Measurements from ENCODE around the gene TAC3.

Gene TAC3

DNA sequence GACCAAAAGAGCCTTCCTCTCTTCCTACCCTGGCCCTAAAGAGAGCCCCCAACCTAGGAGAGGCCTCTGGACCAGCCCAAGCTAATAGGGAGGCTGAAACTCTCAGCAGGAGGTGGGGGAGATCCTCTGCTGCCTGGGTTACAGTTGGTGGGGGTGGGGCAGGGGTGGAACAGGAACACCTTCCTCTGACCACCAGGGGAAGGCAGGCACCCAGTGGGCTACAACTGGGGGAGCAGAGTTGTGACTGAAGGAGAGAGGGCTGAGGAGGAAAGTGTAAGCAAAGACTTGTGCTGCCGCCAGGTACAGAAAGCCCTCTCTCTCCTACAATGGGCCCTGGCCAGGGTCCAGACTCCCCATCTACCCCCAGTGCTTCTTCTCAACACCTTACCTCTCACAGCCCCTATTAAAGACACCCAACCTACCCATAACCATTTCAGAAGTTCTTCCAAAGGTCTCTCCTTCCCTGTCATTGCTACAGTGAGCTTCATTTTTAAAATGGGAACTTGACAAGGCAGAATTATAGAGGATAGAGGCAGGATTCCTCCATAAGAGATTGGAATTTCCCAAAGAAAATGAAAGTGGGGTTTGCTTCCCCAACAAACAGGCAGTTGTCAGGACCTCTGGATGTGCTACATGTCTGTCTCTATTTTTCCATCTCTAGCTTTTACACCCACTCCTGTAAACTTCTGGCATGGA is 32.2 kb upstream of the TAC3 start:
- no peak overlapping the region for H3K27ac ChIP-seq (ENCODE audit: low read length)
- H3K27me3 ChIP-seq (ENCODE audit: control insufficient read depth in 1 of 2, insufficient read depth in 2 of 2, low read length in 2 of 2) = no peaks in the 10 kb centered on the region
- no peaks in the 10 kb centered on the region for H3K36me3 ChIP-seq (ENCODE audit: control insufficient read depth in 2 of 2, insufficient read depth in 2 of 2, low read length in 2 of 2)
- no peak overlapping the region for H3K9ac ChIP-seq (ENCODE audit: low read length in 2 of 2)
- no peak overlapping the region for H3K4me3 ChIP-seq (ENCODE audit: low read length in 2 of 2)
- peaks cover 9% of the 10 kb centered on the region for H3K4me1 ChIP-seq (ENCODE audit: control insufficient read depth, insufficient read depth, low read length)
- no peaks in the 10 kb centered on the region for H3K9me3 ChIP-seq (ENCODE audit: control insufficient read depth in 2 of 2, low read length in 2 of 2)

DNA sequence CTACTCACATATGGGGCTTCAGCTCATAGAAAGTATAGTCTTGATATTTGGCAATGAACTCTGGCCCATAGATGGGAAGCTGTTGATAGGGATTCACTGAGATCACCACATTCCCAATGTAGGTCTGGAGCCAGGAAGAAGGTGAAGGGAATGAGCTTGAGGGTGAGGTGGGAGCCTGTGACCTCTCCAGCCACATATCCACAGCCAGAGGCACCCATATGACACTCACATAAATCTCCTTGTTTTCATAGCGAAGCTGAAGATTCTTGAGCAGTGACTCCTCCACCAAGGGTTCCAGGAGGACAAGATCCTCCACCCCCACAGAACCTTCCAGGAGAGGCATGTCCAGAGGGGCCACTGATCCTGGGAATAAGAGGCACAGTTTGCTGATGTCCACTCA is 31.7 kb upstream of the TAC3 start:
- H3K27ac ChIP-seq (ENCODE audit: low read length) = no peak overlapping the region

DNA sequence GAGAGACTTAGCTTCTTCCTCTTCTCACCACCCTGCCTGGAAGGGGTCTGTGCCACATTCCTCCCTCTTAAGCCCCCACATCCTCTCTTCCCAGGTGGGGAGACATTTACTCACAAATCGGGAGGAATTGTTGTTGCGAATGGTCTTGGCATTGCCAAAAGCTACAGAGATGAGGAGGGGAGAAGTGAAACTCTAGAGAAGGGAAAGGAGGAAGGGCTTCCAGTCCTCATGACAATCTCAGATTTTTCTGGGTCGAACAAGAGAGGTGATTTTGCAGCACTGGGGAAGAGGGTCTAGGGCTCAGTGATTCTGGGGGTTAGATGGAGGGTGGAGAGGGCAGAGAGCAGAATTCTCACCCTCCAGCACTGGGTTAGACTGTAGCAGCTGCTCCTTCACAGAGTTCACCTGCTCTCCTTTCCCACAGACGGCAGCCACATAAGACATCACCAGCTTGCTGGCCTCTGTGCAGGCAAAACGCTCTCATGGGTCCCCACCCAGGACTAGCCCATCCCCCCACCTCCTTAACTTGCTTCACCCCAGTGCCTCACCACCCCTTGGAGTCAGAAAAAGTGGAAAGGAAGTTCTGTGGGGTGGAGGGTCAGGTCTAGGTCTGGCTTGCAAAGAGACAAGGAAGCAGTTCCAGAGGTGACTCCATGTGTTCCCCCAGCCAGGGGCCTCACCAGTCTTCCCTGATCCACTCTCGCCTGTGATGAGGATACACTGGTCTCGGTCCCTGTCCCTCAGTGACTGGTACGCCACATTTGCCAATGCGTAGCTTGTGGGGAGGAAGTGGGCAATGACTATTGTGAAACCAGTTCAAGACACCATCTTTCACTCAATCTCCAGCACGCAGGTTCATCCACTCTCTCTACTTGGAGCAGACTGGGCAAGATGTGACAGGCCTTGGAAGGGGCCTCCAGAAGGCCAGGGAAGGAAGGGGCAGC is 30.9 kb upstream of the TAC3 start:
- H3K4me1 ChIP-seq (ENCODE audit: control insufficient read depth, insufficient read depth, low read length) = peaks cover 9% of the 10 kb centered on the region
- no peak overlapping the region for H3K9ac ChIP-seq (ENCODE audit: low read length in 2 of 2)
- H3K27me3 ChIP-seq (ENCODE audit: control insufficient read depth in 1 of 2, insufficient read depth in 2 of 2, low read length in 2 of 2) = no peaks in the 10 kb centered on the region
- H3K36me3 ChIP-seq (ENCODE audit: control insufficient read depth in 2 of 2, insufficient read depth in 2 of 2, low read length in 2 of 2) = no peaks in the 10 kb centered on the region
- H3K4me3 ChIP-seq (ENCODE audit: low read length in 2 of 2) = no peak overlapping the region
- no peak overlapping the region for H3K27ac ChIP-seq (ENCODE audit: low read length)
- no peaks in the 10 kb centered on the region for H3K9me3 ChIP-seq (ENCODE audit: control insufficient read depth in 2 of 2, low read length in 2 of 2)

More for the DNA sequence above, 31.7 kb upstream of the TAC3 start:
- Histone ChIP-seq H3K9me3 (ENCODE audit: control insufficient read depth in 2 of 2, low read length in 2 of 2) (no peaks in the 10 kb centered on the region), H3K4me3 (ENCODE audit: low read length in 2 of 2) (no peak overlapping the region), H3K36me3 (ENCODE audit: control insufficient read depth in 2 of 2, insufficient read depth in 2 of 2, low read length in 2 of 2) (no peaks in the 10 kb centered on the region), H3K9ac (ENCODE audit: low read length in 2 of 2) (no peak overlapping the region), H3K4me1 (ENCODE audit: control insufficient read depth, insufficient read depth, low read length) (peaks cover 9% of the 10 kb centered on the region), H3K27me3 (ENCODE audit: control insufficient read depth in 1 of 2, insufficient read depth in 2 of 2, low read length in 2 of 2) (no peaks in the 10 kb centered on the region)

DNA sequence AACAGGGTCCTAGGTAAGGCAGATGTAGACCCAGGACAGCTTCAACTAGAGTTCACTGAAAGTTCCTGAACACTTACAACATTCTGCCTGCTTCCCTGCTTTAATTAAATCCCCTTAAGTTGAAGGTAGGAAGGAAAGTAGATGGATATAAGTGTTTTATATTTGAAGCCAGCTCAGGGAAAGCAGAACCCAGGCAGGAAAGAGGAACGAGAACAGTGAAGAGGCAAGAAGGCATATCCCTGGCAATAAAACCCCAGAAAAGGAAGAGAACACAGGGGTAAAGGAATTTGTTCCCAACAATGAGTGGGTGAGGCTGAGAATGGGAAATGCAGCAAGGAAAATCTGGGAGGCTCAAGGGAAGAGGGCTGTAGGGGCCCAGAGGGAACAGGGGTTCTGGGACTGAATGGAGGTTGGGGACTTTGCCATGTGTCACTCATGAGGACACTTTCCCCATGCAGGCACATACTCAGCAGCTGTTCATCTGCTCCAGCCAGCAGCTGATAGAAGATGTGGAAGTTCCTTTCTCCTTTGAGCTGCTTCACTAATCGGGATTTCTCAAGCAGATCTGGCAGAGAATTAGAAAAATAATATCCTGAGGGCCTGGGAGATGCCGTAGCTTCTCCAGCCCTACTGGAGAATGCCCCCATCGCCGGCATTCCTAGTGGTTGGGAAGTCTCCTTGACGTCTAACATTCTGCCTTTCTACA is 29.9 kb upstream of the TAC3 start:
- H3K9me3 ChIP-seq (ENCODE audit: control insufficient read depth in 2 of 2, low read length in 2 of 2) = no peaks in the 10 kb centered on the region
- H3K36me3 ChIP-seq (ENCODE audit: control insufficient read depth in 2 of 2, insufficient read depth in 2 of 2, low read length in 2 of 2) = no peaks in the 10 kb centered on the region
- H3K4me1 ChIP-seq (ENCODE audit: control insufficient read depth, insufficient read depth, low read length) = peaks cover 5% of the 10 kb centered on the region
- no peak overlapping the region for H3K27ac ChIP-seq (ENCODE audit: low read length)
- H3K4me3 ChIP-seq (ENCODE audit: low read length in 2 of 2) = no peak overlapping the region
- no peaks in the 10 kb centered on the region for H3K27me3 ChIP-seq (ENCODE audit: control insufficient read depth in 1 of 2, insufficient read depth in 2 of 2, low read length in 2 of 2)
- H3K9ac ChIP-seq (ENCODE audit: low read length in 2 of 2) = no peak overlapping the region

DNA sequence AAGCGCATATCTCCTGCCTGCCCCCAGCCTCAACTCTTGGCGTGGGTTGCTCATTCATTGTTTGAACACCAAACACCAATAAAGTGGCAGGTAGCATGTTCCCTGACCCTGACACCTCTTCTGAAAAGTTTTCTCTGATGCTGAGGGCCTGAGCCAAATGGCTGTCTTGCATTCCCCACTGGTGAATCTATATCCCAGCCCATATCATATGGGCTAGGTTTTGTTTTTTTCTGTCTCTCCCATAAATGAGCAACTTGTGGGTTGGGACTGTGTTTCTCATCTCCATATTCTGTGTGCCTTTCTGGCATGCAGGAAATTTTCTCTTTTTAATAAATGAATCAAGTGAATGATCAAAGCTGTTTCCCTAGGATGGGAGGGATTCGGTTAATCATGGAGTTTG is 28.6 kb upstream of the TAC3 start:
- Histone ChIP-seq H3K27me3 (ENCODE audit: control insufficient read depth in 1 of 2, insufficient read depth in 2 of 2, low read length in 2 of 2) (no peaks in the 10 kb centered on the region), H3K27ac (ENCODE audit: low read length) (no peak overlapping the region), H3K4me1 (ENCODE audit: control insufficient read depth, insufficient read depth, low read length) (peaks cover under 1% of the 10 kb centered on the region), H3K9ac (ENCODE audit: low read length in 2 of 2) (no peak overlapping the region), H3K9me3 (ENCODE audit: control insufficient read depth in 2 of 2, low read length in 2 of 2) (no peaks in the 10 kb centered on the region), H3K4me3 (ENCODE audit: low read length in 2 of 2) (no peak overlapping the region), H3K36me3 (ENCODE audit: control insufficient read depth in 2 of 2, insufficient read depth in 2 of 2, low read length in 2 of 2) (no peaks in the 10 kb centered on the region)

DNA sequence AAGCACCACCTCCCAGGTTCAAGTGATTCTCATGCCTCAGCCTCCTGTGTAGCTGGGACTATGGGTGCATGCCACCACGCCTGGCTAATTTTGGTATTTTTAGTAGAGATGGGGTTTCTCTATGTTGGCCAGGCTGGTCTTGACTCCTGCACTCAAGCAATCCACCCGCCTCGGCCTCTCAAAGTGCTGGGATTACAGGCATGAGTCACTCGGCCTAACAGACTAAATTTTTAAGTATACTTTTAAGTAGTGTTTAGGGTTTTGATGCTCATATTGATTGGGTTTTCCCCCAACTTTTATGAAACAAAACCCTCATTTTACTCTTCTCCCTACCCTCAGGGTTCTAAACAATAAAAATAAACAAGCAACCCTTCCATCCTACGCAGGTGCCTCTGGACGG is 28.1 kb upstream of the TAC3 start:
- H3K4me1 ChIP-seq (ENCODE audit: control insufficient read depth, insufficient read depth, low read length) = no peaks in the 10 kb centered on the region
- no peaks in the 10 kb centered on the region for H3K9me3 ChIP-seq (ENCODE audit: control insufficient read depth in 2 of 2, low read length in 2 of 2)
- H3K4me3 ChIP-seq (ENCODE audit: low read length in 2 of 2) = no peak overlapping the region
- H3K9ac ChIP-seq (ENCODE audit: low read length in 2 of 2) = no peak overlapping the region
- no peak overlapping the region for H3K27ac ChIP-seq (ENCODE audit: low read length)
- no peaks in the 10 kb centered on the region for H3K27me3 ChIP-seq (ENCODE audit: control insufficient read depth in 1 of 2, insufficient read depth in 2 of 2, low read length in 2 of 2)
- no peaks in the 10 kb centered on the region for H3K36me3 ChIP-seq (ENCODE audit: control insufficient read depth in 2 of 2, insufficient read depth in 2 of 2, low read length in 2 of 2)

DNA sequence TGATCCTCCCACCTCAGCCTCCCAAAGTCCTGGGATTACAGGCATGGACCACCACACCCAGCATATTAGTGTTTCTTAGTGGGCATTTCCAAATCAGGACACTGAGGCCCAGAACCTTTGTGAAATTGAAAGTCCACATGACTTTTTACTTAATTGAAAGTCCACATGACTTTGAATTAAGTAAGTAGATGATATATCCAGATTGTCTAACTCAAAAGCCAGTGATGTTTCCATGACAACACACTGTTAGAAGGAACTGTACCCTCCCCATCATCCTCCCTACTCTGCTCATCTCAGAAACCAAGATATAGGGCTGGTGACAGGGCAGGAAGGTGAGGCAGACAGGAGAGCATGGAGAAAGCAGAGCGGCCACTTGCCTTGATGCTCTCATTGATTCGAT is 26.4 kb upstream of the TAC3 start:
- H3K9me3 ChIP-seq (ENCODE audit: control insufficient read depth in 2 of 2, low read length in 2 of 2) = no peaks in the 10 kb centered on the region
- H3K36me3 ChIP-seq (ENCODE audit: control insufficient read depth in 2 of 2, insufficient read depth in 2 of 2, low read length in 2 of 2) = no peaks in the 10 kb centered on the region
- no peak overlapping the region for H3K27ac ChIP-seq (ENCODE audit: low read length)
- no peak overlapping the region for H3K4me3 ChIP-seq (ENCODE audit: low read length in 2 of 2)
- H3K4me1 ChIP-seq (ENCODE audit: control insufficient read depth, insufficient read depth, low read length) = no peaks in the 10 kb centered on the region
- H3K27me3 ChIP-seq (ENCODE audit: control insufficient read depth in 1 of 2, insufficient read depth in 2 of 2, low read length in 2 of 2) = no peaks in the 10 kb centered on the region
- no peak overlapping the region for H3K9ac ChIP-seq (ENCODE audit: low read length in 2 of 2)

DNA sequence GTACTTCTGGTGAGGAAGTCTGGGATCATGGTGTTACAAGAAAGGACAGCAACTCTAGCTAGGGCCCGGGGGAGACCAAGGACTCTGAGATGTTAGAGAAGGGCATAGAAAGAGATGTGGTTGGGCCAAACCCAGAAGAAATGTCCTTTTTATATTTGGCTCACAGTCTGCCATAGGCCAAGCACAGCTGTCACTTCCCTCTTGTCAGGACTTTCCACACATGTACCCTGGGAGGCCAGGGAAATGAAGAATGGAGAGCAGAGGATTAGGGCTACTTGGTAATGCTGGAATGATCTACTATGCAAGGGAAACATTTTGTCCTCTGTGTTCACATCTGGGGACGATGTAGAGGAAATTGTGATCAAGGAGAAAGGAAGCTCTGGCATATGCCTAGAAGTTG is 24.4 kb upstream of the TAC3 start:
- Histone ChIP-seq H3K9ac (ENCODE audit: low read length in 2 of 2) (no peak overlapping the region), H3K9me3 (ENCODE audit: control insufficient read depth in 2 of 2, low read length in 2 of 2) (no peaks in the 10 kb centered on the region), H3K4me3 (ENCODE audit: low read length in 2 of 2) (no peak overlapping the region), H3K36me3 (ENCODE audit: control insufficient read depth in 2 of 2, insufficient read depth in 2 of 2, low read length in 2 of 2) (no peaks in the 10 kb centered on the region), H3K27me3 (ENCODE audit: control insufficient read depth in 1 of 2, insufficient read depth in 2 of 2, low read length in 2 of 2) (no peaks in the 10 kb centered on the region), H3K4me1 (ENCODE audit: control insufficient read depth, insufficient read depth, low read length) (no peaks in the 10 kb centered on the region), H3K27ac (ENCODE audit: low read length) (no peak overlapping the region)

DNA sequence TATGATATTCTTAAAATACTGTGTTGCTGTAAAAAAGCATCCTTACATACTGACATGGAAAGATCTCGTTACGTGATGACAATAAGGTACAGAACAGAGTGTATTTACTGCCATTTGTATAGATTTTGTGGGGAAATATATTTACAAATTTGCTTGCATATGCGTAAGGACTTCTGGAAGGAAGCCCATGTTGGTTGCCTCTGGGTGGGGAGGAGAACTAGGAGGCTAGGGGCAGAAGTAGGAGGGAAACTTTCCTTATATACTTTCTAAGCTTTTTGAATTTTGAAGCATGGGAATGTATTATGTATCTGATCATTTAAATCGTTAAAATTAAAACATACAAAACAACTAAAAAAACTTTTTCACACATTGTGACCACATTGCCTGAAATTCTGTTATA is 23.9 kb upstream of the TAC3 start:
- H3K4me1 ChIP-seq (ENCODE audit: control insufficient read depth, insufficient read depth, low read length) = no peaks in the 10 kb centered on the region
- H3K9ac ChIP-seq (ENCODE audit: low read length in 2 of 2) = no peak overlapping the region
- H3K27me3 ChIP-seq (ENCODE audit: control insufficient read depth in 1 of 2, insufficient read depth in 2 of 2, low read length in 2 of 2) = no peaks in the 10 kb centered on the region
- no peak overlapping the region for H3K4me3 ChIP-seq (ENCODE audit: low read length in 2 of 2)
- H3K9me3 ChIP-seq (ENCODE audit: control insufficient read depth in 2 of 2, low read length in 2 of 2) = no peaks in the 10 kb centered on the region
- no peaks in the 10 kb centered on the region for H3K36me3 ChIP-seq (ENCODE audit: control insufficient read depth in 2 of 2, insufficient read depth in 2 of 2, low read length in 2 of 2)
- no peak overlapping the region for H3K27ac ChIP-seq (ENCODE audit: low read length)

DNA sequence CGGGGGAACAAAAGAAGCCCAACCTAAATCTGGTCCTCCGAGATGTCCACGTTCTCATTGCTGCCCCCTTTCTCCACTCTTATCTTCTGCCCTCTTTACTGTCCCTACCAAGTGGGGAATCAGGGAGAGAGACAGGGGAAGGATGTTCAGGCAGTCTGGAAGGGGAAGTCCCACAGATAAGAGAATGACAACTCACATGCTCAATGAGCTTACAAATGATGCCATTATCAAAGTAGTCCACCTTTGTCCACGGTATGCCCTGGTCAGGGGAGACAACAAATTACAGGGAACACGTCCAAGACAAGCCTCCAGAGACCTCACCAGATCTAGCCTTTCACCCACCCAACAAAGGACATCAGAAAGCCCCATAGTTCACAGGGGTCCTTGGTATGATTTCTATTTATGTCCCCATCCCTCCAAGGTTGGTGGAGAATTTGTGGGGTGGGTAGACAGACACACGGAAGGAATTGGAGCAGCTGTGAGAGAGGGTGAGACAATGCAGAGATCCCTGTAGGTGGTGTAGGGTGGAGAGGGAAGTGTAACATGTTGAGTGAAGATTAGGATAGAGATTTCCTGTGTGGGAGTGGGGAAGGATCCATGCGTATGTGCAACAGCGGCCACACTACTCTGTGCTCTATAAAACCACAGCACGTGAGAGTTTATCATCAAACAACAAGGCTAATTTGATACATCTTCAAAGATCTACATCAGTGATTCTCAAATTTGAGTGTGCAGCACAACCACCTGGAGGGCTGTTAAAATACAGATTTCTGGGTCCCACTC is 22.9 kb upstream of the TAC3 start:
- Histone ChIP-seq H3K4me1 (ENCODE audit: control insufficient read depth, insufficient read depth, low read length) (no peaks in the 10 kb centered on the region), H3K9ac (ENCODE audit: low read length in 2 of 2) (no peak overlapping the region), H3K27me3 (ENCODE audit: control insufficient read depth in 1 of 2, insufficient read depth in 2 of 2, low read length in 2 of 2) (no peaks in the 10 kb centered on the region), H3K27ac (ENCODE audit: low read length) (no peak overlapping the region), H3K4me3 (ENCODE audit: low read length in 2 of 2) (no peak overlapping the region), H3K36me3 (ENCODE audit: control insufficient read depth in 2 of 2, insufficient read depth in 2 of 2, low read length in 2 of 2) (no peaks in the 10 kb centered on the region), H3K9me3 (ENCODE audit: control insufficient read depth in 2 of 2, low read length in 2 of 2) (no peaks in the 10 kb centered on the region)

All from stomach smooth muscle (tissue), 2 donors.